Tibial nerve (tissue), 4 donors: ENCODE data around the gene EIF1B. TPM values are rescaled to one million over a fixed set of nuclear protein-coding genes. Genes with fewer than 3 reads are reported as not detected.
A peak's percentile ranks its signal among the peaks of the same experiment; 100 is the strongest.

Experiments used
- DNase-seq, 2 donors: peaks; one replicate each; pipeline ENCODE4 v3.0.0-alpha.2; 2019; ENCODE audit warnings: low spot score in 2 of 2
- H3K27ac ChIP-seq, 4 donors: fragments of 200-600 bp; sonication (generic) in 3 of 4; one replicate each; pipeline ENCODE4 v1.5.1; 2017 to 2019; ENCODE audit warnings: mild to moderate bottlenecking in 1 of 4
- H3K27me3 ChIP-seq, 2 donors: fragments of 200-600 bp; sonication (generic) in 1 of 2; one replicate each; pipeline versions ENCODE4 v1.5.1 to v1.6.0; 2017 to 2019
- H3K36me3 ChIP-seq, 3 donors: fragments of 200-600 bp; sonication (generic); one replicate each; pipeline ENCODE4 v1.5.1; 2018 to 2019
- H3K4me1 ChIP-seq, 4 donors: fragments of 200-600 bp; sonication (generic) in 3 of 4; one replicate each; pipeline ENCODE4 v1.5.1; 2017 to 2019
- H3K4me3 ChIP-seq, 4 donors: fragments of 200-600 bp; sonication (generic) in 3 of 4; one replicate each; pipeline ENCODE4 v1.5.1; 2017 to 2019; ENCODE audit warnings: mild to moderate bottlenecking in 1 of 4, moderate library complexity in 1 of 4
- H3K9me3 ChIP-seq, 4 donors: fragments of 200-600 bp; sonication (generic) in 3 of 4; one replicate each; pipeline ENCODE4 v1.5.1; 2017 to 2019
- EP300 ChIP-seq, 2 donors: sonication (generic); formaldehyde crosslinking; IDR thresholded peaks; one replicate each; pipeline ENCODE4 v1.6.1; 2017; ENCODE audit warnings: antibody characterized with exemption in 2 of 2, mild to moderate bottlenecking in 1 of 2
- POLR2A ChIP-seq, 2 donors: fragments of 450-650 bp; IDR thresholded peaks; one replicate each; pipeline ENCODE4 v1.6.1; 2017; ENCODE audit warnings: antibody characterized with exemption in 2 of 2, mild to moderate bottlenecking in 2 of 2, moderate library complexity in 2 of 2
- WGBS, 2 donors: methylation state at CpG; one replicate each; pipeline ENCODE4 v1.1.5; 2018; 5-methylcytosine and 5-hydroxymethylcytosine counted together
- total RNA-seq, 4 donors: library from RNA; depleted of rRNA; stranded (reverse); fragments of >200 nt; gene quantifications; one replicate each; pipeline ENCODE4 v1.1.0, GENCODE V29; 2016
- TF ChIP-seq, protein P1 (sequence below), 5 experiments: fragments of 200-600 bp in 3 of 5; fragments of 450-650 bp in 2 of 5; sonication (generic) in 3 of 5; IDR thresholded peaks; one replicate each; pipeline ENCODE4 v1.5.1; 2016 to 2019; ENCODE audit warnings: antibody characterized with exemption in 5 of 5, mild to moderate bottlenecking in 3 of 5, moderate library complexity in 2 of 5

Gene EIF1B
- total RNA-seq, 4 donors from 2014 or later = 24.0 to 36.9 (median 30.1) TPM

DNA sequence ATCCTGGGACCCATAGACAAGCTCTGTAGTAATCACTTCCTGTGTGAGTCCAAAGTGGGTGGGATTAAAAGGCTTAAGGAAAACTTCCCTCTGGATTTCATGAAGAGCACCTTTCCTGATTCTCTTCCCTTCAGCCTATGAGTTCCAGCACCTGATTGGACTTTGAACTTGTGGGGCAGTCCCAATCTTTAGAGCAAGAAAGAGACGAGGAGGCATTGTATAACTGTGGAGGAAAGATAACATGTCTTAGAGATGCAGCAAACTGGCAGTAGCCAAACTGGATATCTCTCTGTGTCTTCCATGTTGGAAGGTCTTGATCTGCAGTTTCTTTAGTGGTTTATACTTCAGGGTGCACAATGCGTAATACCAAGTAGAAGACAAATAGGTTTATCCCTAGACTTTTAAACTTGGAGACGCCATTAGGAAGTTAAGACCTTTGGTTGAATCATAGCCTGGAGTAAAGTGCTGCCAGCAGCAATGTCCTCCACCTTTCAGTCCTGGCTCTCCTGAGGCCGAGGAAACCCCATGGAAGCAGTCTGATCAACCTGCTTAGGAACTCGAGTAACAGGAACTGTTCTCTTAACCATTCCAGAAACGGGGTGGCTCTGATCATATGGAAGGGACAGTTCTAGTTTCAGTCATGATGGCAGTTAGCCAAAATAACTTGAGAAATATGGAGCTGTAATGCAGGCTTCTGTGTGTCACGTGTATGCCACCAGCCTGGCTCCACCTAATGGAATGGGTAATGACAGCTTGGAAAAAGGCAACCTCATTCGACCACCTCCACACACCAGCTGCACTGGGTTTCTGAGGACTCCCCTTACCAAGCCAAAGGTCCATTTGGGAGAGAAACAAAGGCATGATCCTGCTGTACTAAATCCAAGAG lies 4.7 kb downstream of the EIF1B start:
- H3K4me1 ChIP-seq = peaks cover 0 to 37% (median 9%) of the 10 kb centered on the region in 4 donors
- WGBS, 2 donors = 68% methylated on average over 8 of the region's 8 CpGs
- no peaks in the 10 kb centered on the region for H3K27me3 ChIP-seq
- DNase-seq = peak in 1 of 2 donors; percentile 18
- H3K9me3 ChIP-seq = no peaks in the 10 kb centered on the region
- H3K36me3 ChIP-seq = peaks cover 0 to 45% (median 0%) of the 10 kb centered on the region in 3 donors
- H3K4me3 ChIP-seq = no peak overlapping the region
- TF ChIP-seq EP300 (IDR thresholded peaks at IDR 0.05) = peak in 1 of 2 donors; percentile 15
- TF ChIP-seq POLR2A (IDR thresholded peaks at IDR 0.05) = no peak
- TF ChIP-seq, protein P1, sequence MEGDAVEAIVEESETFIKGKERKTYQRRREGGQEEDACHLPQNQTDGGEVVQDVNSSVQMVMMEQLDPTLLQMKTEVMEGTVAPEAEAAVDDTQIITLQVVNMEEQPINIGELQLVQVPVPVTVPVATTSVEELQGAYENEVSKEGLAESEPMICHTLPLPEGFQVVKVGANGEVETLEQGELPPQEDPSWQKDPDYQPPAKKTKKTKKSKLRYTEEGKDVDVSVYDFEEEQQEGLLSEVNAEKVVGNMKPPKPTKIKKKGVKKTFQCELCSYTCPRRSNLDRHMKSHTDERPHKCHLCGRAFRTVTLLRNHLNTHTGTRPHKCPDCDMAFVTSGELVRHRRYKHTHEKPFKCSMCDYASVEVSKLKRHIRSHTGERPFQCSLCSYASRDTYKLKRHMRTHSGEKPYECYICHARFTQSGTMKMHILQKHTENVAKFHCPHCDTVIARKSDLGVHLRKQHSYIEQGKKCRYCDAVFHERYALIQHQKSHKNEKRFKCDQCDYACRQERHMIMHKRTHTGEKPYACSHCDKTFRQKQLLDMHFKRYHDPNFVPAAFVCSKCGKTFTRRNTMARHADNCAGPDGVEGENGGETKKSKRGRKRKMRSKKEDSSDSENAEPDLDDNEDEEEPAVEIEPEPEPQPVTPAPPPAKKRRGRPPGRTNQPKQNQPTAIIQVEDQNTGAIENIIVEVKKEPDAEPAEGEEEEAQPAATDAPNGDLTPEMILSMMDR (IDR thresholded peaks at IDR 0.05) = no peak
- H3K27ac ChIP-seq = peak overlapping the region in 1 of 4 donors; percentile 19

DNA sequence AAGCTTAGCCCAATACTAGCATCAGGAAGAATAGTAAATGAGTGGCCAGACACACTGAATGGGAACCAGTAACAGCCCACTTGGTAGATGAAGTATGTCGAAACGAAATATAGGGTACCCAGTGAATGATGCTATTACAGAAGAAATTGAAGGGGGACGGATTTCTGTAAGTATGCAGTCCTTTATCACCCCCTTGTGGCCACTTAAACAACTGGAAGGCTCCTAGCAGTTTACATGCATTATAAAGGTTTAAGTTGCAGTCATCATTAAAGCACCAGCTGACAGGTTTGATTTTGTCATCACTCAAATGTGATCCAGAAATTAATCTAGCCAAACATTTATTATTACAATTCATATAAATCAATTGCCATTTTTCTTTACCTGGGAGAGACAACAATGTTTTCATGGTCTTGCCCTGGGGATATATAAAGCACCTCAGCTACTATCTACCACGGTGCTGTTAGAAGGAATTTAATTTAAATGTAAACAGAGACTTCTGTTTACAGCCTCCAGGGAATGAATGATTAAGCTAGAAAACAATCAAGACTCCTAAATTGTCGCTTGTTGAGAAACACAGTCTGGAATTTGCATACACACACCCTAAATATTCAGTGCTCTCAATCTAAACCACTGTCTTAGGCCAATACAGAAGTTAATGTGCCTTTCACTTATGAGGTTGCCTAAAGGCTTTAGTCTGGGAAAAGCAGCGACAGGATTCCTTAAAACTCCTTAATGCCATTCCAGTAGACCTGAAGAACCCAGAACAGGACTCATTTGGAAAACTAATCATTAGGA lies 7.8 kb downstream of the EIF1B start:
- Histone ChIP-seq H3K27me3 (no peaks in the 10 kb centered on the region), H3K4me3 (no peak overlapping the region), H3K4me1 (peaks cover 0 to 21% (median 2%) of the 10 kb centered on the region in 4 donors), H3K27ac (no peak overlapping the region), H3K9me3 (no peaks in the 10 kb centered on the region), H3K36me3 (peaks cover 0 to 35% (median 0%) of the 10 kb centered on the region in 3 donors)
- peak in 1 of 2 donors; percentile 67 for DNase-seq
- TF ChIP-seq, protein P1 (IDR thresholded peaks at IDR 0.05) = peak; percentile 63 to 77 (median 73)
- no peak for TF ChIP-seq POLR2A (IDR thresholded peaks at IDR 0.05)
- WGBS, 2 donors = 27 to 28% methylated on average over 6 of the region's 6 CpGs

DNA sequence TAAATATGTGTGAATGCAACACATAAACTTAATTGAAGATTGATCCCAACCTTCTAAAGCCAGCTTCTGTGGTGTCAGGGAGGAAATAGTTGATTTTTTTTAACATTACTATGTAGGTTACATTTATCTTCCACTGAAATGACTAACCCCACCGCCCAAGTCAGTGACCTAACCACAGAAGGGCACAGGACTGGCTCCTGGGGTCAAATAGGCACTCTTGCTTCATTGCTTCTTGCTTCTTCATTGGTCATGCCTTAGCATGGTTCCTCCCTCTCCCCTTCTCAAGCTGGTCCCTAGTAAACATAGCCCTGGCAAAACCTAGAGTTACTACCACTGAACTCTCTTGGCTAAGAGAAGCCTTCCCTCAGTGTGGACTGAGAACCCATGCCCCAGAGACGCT lies 12.3 kb downstream of the EIF1B start:
- WGBS, 2 donors = 85 to 88% methylated on average over 2 of the region's 2 CpGs
- H3K4me3 ChIP-seq = no peak overlapping the region
- DNase-seq = no peak
- no peak for TF ChIP-seq EP300 (IDR thresholded peaks at IDR 0.05)
- TF ChIP-seq, protein P1 (IDR thresholded peaks at IDR 0.05) = no peak
- no peak for TF ChIP-seq POLR2A (IDR thresholded peaks at IDR 0.05)
- no peaks in the 10 kb centered on the region for H3K9me3 ChIP-seq
- no peaks in the 10 kb centered on the region for H3K36me3 ChIP-seq
- no peaks in the 10 kb centered on the region for H3K27me3 ChIP-seq
- no peak overlapping the region for H3K27ac ChIP-seq
- no peaks in the 10 kb centered on the region for H3K4me1 ChIP-seq

DNA sequence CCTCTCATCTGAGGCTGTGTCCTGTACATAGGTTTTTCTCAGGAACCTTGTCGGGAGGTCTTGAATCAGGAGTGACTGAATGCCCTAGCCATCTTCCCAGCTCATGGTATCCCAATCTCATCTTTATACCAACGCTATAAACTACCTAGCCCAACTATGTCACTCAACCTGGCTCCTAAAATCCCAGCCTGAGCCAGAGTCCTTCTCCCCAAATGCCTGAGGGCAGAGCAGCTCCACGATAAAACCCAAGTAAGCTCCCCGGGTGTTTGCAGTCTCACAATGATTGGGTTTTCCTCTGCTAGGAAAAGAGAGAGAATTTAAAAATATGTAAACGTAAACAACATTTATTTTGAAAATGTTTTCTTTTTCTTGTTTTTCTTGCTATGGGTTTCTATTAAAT lies 14.4 kb downstream of the EIF1B start:
- no peak for TF ChIP-seq POLR2A (IDR thresholded peaks at IDR 0.05)
- no peak for TF ChIP-seq EP300 (IDR thresholded peaks at IDR 0.05)
- TF ChIP-seq, protein P1 (IDR thresholded peaks at IDR 0.05) = no peak
- Histone ChIP-seq H3K36me3 (no peaks in the 10 kb centered on the region), H3K4me3 (no peak overlapping the region), H3K27ac (no peak overlapping the region), H3K4me1 (no peaks in the 10 kb centered on the region), H3K27me3 (no peaks in the 10 kb centered on the region), H3K9me3 (no peaks in the 10 kb centered on the region)
- no peak for DNase-seq
- 81 to 82% methylated on average over 5 of the region's 5 CpGs for WGBS, 2 donors

DNA sequence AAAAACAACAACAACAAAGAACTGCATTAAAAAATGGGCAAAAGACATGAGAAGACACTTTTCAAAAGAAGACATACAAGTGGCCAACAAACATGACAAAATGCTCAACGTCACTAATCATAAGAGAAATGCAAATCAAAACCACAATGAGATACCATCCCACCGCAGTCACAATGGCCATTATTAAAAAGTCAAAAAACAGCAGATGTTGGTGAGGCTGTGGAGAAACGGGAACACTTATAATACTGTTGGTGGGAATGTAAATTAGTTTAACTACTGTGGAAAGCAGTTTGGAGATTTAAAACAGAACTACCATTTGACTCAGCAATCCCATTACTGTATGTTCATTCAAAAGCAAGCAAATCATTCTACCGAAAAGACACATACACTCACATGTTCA lies 15.1 kb downstream of the EIF1B start:
- WGBS, 2 donors = 64 to 68% methylated on average over 4 of the region's 4 CpGs
- no peaks in the 10 kb centered on the region for H3K36me3 ChIP-seq

More for the DNA sequence above, 15.1 kb downstream of the EIF1B start:
- H3K27ac ChIP-seq = no peak overlapping the region
- H3K27me3 ChIP-seq = no peaks in the 10 kb centered on the region
- DNase-seq = no peak
- no peak overlapping the region for H3K4me3 ChIP-seq
- H3K9me3 ChIP-seq = no peaks in the 10 kb centered on the region
- no peaks in the 10 kb centered on the region for H3K4me1 ChIP-seq
- TF ChIP-seq, protein P1 (IDR thresholded peaks at IDR 0.05) = no peak
- TF ChIP-seq EP300 (IDR thresholded peaks at IDR 0.05) (no peak), POLR2A (IDR thresholded peaks at IDR 0.05) (no peak)
